A673 (cell line): Measurements from ENCODE around the gene MOGAT2. TPM values are rescaled to one million over a fixed set of nuclear protein-coding genes. Genes with fewer than 3 reads are reported as not detected.
"Not testable (repeated sequence)": the region's sequence is repeated elsewhere in the genome, so short reads cannot be mapped to it uniquely, and the experiment has no call there.

Experiments
- BruUV-seq: library from RNA; stranded (reverse); fragments of 400-500 nt; replicated peaks from 2 replicates; lab custom pipeline; 2021; lab: Mats Ljungman, UMichigan
- CTCF ChIA-PET: fragments of 300-600 bp; sonication (Branson Sonifier 250); formaldehyde crosslinking; loops from one replicate; lab custom pipeline; 2022; ENCODE audit warnings: antibody characterized with exemption; lab: Charles Lee
- POLR2A ChIA-PET: fragments of 300-600 bp; sonication (Branson Sonifier 250); formaldehyde crosslinking; loops from one replicate; lab custom pipeline; 2022; ENCODE audit warnings: antibody characterized with exemption; ENCODE audit not compliant: low non-redundant PET; lab: Charles Lee
- DNase-seq: peaks from one replicate; pipeline ENCODE4 v3.0.0-alpha.2; 2015; ENCODE audit warnings: low spot score
- H3K27ac ChIP-seq: fragments of 200-600 bp; sonication (generic); 2 replicates; pipeline ENCODE4 v1.5.1; 2016; ENCODE audit warnings: mixed run types, low read depth, mild to moderate bottlenecking, mixed read lengths, antibody characterized with exemption, low read length; ENCODE audit not compliant: poor library complexity, severe bottlenecking
- H3K27me3 ChIP-seq: fragments of 200-600 bp; sonication (generic); replicated peaks from 2 replicates; pipeline ENCODE4 v1.6.1; 2017; ENCODE audit warnings: mixed run types, low read depth, mild to moderate bottlenecking, mixed read lengths, antibody characterized with exemption, low read length; ENCODE audit not compliant: insufficient read depth, poor library complexity
- H3K36me3 ChIP-seq: fragments of 200-600 bp; sonication (generic); 2 replicates; pipeline ENCODE4 v1.6.1; 2016; ENCODE audit warnings: mixed run types, mild to moderate bottlenecking, mixed read lengths, antibody characterized with exemption, low read length; ENCODE audit not compliant: insufficient read depth, poor library complexity, severe bottlenecking
- H3K4me1 ChIP-seq: fragments of 200-600 bp; sonication (generic); 2 replicates; pipeline ENCODE4 v1.6.1; 2017; ENCODE audit warnings: mixed run types, mild to moderate bottlenecking, mixed read lengths, antibody characterized with exemption, low read length; ENCODE audit not compliant: insufficient read depth, poor library complexity, severe bottlenecking
- H3K4me3 ChIP-seq: fragments of 200-600 bp; sonication (generic); 2 replicates; pipeline ENCODE4 v1.5.1; 2016; ENCODE audit warnings: low read depth, mixed run types, mild to moderate bottlenecking, mixed read lengths, low read length; ENCODE audit not compliant: poor library complexity, severe bottlenecking
- H3K9me3 ChIP-seq: fragments of 200-600 bp; sonication (generic); 2 replicates; pipeline ENCODE4 v1.6.1; 2016; ENCODE audit warnings: mixed run types, low read depth, mild to moderate bottlenecking, mixed read lengths, antibody characterized with exemption, low read length; ENCODE audit not compliant: poor library complexity, severe bottlenecking
- CTCF ChIP-seq: fragments of 300-800, 200-600 bp; sonication (generic); conservative IDR thresholded peaks from 2 replicates; pipeline ENCODE4 v1.5.1; 2017; ENCODE audit warnings: low read depth, mild to moderate bottlenecking, antibody characterized with exemption, low read length, moderate library complexity, mixed read lengths
- EZH2 ChIP-seq: fragments of 200-600 bp; sonication (generic); IDR thresholded peaks from 2 replicates; pipeline ENCODE4 v1.6.1; 2017; ENCODE audit warnings: borderline replicate concordance, low read depth, mild to moderate bottlenecking, mixed read lengths, antibody characterized with exemption, low read length; ENCODE audit not compliant: poor library complexity, severe bottlenecking
- intact Hi-C: fragments of 100-400 bp; cut with micrococcal nuclease; formaldehyde crosslinking; loops from one replicate; pipeline ENCODE4 v1.10.0; 2022; ENCODE audit not compliant: unreplicated experiment
- total RNA-seq: library from RNA; stranded (reverse); gene quantifications from 2 replicates; pipeline ENCODE4 v1.2.3, GENCODE V29; 2021

MOGAT2 gene
- total RNA-seq, 1 experiment from 2014 or later: not detected

- CTCF ChIA-PET: no interaction called here
- no TSS peak for BruUV-seq
- Histone ChIP-seq H3K4me1 (peaks cover 24% of the 10 kb centered on the region), H3K4me3 (no peak overlapping the region), H3K36me3 (no peaks in the 10 kb centered on the region), H3K9me3 (no peaks in the 10 kb centered on the region), H3K27me3 (no peaks in the 10 kb centered on the region), H3K27ac (no peak overlapping the region)
- TF ChIP-seq CTCF (no peak), EZH2 (no peak)
- intact Hi-C loops: no loop called here
- DNase-seq: no peak
- POLR2A ChIA-PET: no interaction called here
These were observed 19.7 kb downstream of the MOGAT2 start for GRCh38 chr11:75737314-75737713.

- intact Hi-C loops: no loop called here
- no TSS peak for BruUV-seq
- ChIA-PET CTCF (no interaction called here), POLR2A (interaction anchor here (0.5 kb wide), 1 partner anchor 179 kb away, joined by 3 read pairs; no protein-coding TSS in a partner anchor)
- no peak for DNase-seq
- Histone ChIP-seq H3K36me3 (no peaks in the 10 kb centered on the region), H3K4me3 (no peak overlapping the region), H3K9me3 (no peaks in the 10 kb centered on the region), H3K4me1 (no peaks in the 10 kb centered on the region), H3K27me3 (no peaks in the 10 kb centered on the region), H3K27ac (no peak overlapping the region)
- TF ChIP-seq CTCF (no peak), EZH2 (no peak)
These were observed 23.0 kb downstream of the MOGAT2 start for GRCh38 chr11:75740681-75741080.

GRCh38 chr11:75743159-75743558, 25.5 kb downstream of the MOGAT2 start:
- BruUV-seq, H3K27ac ChIP-seq: not testable (repeated sequence)

GRCh38 chr11:75743711-75744563, 26.3 kb downstream of the MOGAT2 start:
- no TSS peak for BruUV-seq
- CTCF ChIA-PET: no interaction called here
- Histone ChIP-seq H3K9me3 (no peaks in the 10 kb centered on the region), H3K4me1 (no peaks in the 10 kb centered on the region), H3K4me3 (no peak overlapping the region), H3K27me3 (no peaks in the 10 kb centered on the region), H3K36me3 (no peaks in the 10 kb centered on the region), H3K27ac (no peak overlapping the region)
- POLR2A ChIA-PET: no interaction called here
- DNase-seq: no peak
- TF ChIP-seq CTCF (no peak), EZH2 (no peak)
- intact Hi-C loops: no loop called here

More at GRCh38 chr11:75743159-75743558, 25.5 kb downstream of the MOGAT2 start:
- POLR2A ChIA-PET, DNase-seq, H3K4me3 ChIP-seq, H3K9me3 ChIP-seq, H3K4me1 ChIP-seq, CTCF ChIA-PET, intact Hi-C loops, H3K27me3 ChIP-seq, H3K36me3 ChIP-seq: not testable (repeated sequence)
